ENCODE data around the gene CFAP45. TPM values are rescaled to one million over a fixed set of nuclear protein-coding genes. Genes with fewer than 3 reads are reported as not detected.

The CFAP45 gene
- total RNA-seq, 2 experiments from 2014 or later = 2.1 to 2.2 TPM

DNA sequence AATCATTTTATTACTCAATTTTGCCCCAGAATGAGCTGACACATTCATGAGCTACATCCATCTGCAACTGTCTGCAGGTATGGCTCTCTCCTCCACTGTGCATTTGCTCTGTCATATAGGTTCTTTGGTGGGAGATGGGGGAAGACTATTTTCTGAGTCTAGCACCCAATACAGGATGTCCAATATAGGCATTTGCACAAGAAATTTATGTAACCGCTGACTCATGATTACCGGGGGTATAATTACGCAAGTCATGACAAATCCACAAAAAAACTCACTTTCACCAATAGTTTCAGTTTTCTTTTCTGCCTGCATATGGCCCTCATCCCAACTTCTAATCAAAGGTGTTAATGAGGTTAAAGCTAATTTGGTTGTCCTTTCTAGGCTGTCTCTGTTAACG, 20.0 kb downstream of the CFAP45 start:
- no peak overlapping the region for H3K27ac Mint-ChIP-seq
- no peaks in the 10 kb centered on the region for H3K4me1 Mint-ChIP-seq (ENCODE audit: low read depth)
- DNase-seq = no peak
- H3K9me3 Mint-ChIP-seq = no peaks in the 10 kb centered on the region
- ChIA-PET CTCF (interaction anchor here (4.0 to 4.3 kb wide), 2 partner anchors 11 to 81 kb away, joined by 17 to 32 read pairs; no protein-coding TSS in a partner anchor), POLR2A (no interaction called here)
- no peaks in the 10 kb centered on the region for H3K27me3 Mint-ChIP-seq
- intact Hi-C loops (cut with micrococcal nuclease) = no loop called here
- H3K36me3 Mint-ChIP-seq = no peaks in the 10 kb centered on the region
- no peak overlapping the region for H3K4me3 Mint-ChIP-seq

DNA sequence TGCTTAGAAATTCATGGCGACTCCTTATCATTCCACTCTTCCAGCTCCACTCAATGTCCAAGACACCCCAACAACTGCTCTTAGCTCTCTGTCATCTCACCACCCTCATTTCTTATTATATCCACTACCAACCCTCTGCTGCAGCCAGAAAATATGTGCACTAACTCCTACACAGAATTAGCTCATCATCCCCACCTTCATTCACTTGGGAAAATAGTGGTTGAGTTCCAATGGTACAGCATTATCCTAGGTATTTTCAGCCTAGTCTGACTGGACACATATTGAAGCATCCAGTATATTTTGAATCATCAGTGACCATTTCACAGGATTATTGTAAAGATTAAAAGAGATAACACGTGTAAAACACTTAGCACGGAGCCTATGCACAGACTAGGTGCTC, 20.8 kb downstream of the CFAP45 start:
- CTCF ChIA-PET = interaction anchor here (0.6 to 4.3 kb wide), 6 partner anchors 12 to 199 kb away, joined by 3 to 32 read pairs (median 3); no protein-coding TSS in a partner anchor
- intact Hi-C loops (cut with micrococcal nuclease) = no loop called here
- H3K27ac Mint-ChIP-seq = no peak overlapping the region
- no peak overlapping the region for H3K4me3 Mint-ChIP-seq
- DNase-seq = no peak
- H3K27me3 Mint-ChIP-seq = no peaks in the 10 kb centered on the region
- no peaks in the 10 kb centered on the region for H3K36me3 Mint-ChIP-seq
- no peaks in the 10 kb centered on the region for H3K9me3 Mint-ChIP-seq
- POLR2A ChIA-PET = no interaction called here
- no peaks in the 10 kb centered on the region for H3K4me1 Mint-ChIP-seq (ENCODE audit: low read depth)

DNA sequence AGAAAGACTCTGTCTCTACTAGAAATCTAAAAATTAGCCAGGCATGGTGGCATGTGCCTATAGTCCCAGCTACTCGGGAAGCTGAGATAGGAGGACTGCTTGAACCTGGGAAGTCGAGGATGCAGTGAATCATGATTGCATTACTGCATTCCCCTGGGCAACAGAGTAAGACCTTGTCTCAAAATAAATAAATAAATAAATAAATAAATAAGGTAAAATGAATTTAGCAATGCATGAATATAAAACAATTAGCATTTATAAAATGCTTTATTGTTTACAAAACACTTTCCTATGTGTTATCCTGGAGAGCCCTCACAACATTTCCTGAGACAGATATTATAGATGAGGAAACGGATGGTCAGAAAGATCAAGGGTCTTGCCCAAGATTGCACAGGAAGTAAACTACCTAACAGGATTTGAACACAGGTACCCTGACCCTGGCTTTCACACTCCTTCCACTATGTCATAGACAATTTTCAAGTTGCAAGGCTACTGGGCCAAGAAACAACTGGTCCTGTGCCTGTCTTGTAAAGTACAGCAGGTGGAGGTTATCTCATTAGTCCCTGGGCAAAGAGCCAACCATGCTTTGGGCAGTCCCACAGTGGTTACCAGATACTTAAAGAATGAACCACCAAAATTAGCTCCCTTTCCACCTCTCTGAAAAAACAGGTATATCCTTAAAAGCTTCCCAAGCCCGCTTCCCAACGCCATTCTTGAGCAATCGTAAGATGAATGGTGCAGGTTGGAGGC, 22.1 kb downstream of the CFAP45 start:
- intact Hi-C loops (cut with micrococcal nuclease) = no loop called here
- DNase-seq = no peak
- Mint-ChIP-seq H3K4me3 (no peak overlapping the region), H3K27ac (no peak overlapping the region), H3K27me3 (no peaks in the 10 kb centered on the region), H3K9me3 (no peaks in the 10 kb centered on the region), H3K4me1 (ENCODE audit: low read depth) (no peaks in the 10 kb centered on the region), H3K36me3 (no peaks in the 10 kb centered on the region)
- ChIA-PET POLR2A (no interaction called here), CTCF (interaction anchor here (1.2 to 4.3 kb wide), 3 partner anchors 13 to 79 kb away, joined by 3 to 32 read pairs (median 17); no protein-coding TSS in a partner anchor)

DNA sequence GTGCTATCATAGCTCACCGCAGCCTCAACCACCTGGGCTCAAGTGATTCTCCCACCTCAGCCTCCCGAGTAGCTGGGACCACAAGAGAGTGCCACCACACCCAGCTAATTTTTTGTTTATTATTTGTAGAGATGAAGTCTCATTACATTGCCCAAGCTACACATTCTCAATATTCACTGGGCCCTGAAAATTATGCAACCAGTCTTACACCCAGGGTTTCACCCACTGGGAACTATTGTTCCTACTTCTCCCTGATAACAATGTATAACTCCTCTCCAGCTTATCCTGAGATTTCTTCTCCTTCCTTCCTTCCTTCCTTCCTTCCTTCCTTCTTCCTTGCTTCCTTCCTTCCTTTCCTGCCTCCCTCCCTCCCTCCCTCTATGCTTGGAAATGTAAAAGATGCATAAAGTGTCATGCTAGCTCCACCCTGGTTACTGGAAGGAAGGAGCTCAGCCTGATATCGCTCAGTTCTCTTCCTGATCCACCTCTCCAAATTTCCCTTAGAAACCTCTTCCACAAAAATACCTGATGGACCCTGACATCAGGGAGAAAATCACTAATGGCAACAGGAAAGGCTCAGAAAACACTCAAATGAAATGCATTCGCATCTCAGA, 26.3 kb downstream of the CFAP45 start:
- Mint-ChIP-seq H3K27me3 (no peaks in the 10 kb centered on the region), H3K4me1 (ENCODE audit: low read depth) (peaks cover 4% of the 10 kb centered on the region), H3K27ac (no peak overlapping the region), H3K4me3 (no peak overlapping the region), H3K9me3 (no peaks in the 10 kb centered on the region), H3K36me3 (no peaks in the 10 kb centered on the region)
- ChIA-PET CTCF (interaction anchor here (1.0 to 2.7 kb wide), 2 partner anchors 18 to 19 kb away, joined by 4 to 8 read pairs; no protein-coding TSS in a partner anchor), POLR2A (no interaction called here)
- no peak for DNase-seq
- intact Hi-C loops (cut with micrococcal nuclease) = no loop called here

DNA sequence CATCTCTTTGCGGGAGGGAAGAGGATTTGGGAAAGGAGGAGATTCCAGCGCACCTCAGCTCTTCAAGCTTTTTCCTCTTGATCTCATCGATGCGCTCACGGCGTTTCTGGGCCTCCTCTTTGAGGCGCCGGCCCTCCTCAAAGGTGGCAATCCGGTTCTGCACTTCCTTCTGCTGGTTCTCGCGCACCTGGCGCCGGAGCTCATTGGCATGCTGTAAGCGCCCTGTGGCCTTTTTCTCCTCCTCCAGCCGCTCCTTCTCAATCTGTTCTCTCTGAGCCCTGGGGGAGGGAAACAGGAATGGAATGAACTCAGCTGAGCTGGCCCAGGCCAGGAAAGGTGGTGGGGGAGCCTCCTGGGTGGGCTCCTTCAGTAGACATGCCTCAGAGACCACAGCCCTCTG, 27.1 kb downstream of the CFAP45 start:
- Mint-ChIP-seq H3K4me3 (no peak overlapping the region), H3K9me3 (no peaks in the 10 kb centered on the region), H3K36me3 (no peaks in the 10 kb centered on the region), H3K27me3 (no peaks in the 10 kb centered on the region), H3K4me1 (ENCODE audit: low read depth) (peaks cover 4% of the 10 kb centered on the region), H3K27ac (no peak overlapping the region)
- ChIA-PET CTCF (no interaction called here), POLR2A (no interaction called here)
- intact Hi-C loops (cut with micrococcal nuclease) = no loop called here
- DNase-seq = no peak

DNA sequence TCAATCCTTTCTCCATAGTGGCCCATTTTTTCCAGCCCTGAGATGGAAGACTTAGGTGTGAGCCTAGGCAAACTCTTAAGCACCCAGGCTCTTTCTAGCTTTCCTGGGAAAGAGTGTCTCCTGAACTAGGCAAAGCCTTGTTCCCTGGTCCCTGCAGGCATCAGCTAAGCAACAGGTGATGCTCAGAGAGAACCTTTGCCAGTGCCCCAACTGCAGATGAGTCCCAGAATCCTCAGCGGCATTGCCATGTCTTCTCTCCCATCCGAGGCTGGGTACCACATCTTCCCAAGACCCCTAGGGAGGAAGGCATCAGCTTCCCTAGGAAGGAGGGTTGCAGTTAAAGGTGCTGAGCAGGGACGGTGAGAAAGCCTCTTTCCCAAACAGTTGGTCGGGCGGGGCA, 29.3 kb downstream of the CFAP45 start:
- intact Hi-C loops (cut with micrococcal nuclease) = no loop called here
- Mint-ChIP-seq H3K36me3 (no peaks in the 10 kb centered on the region), H3K9me3 (no peaks in the 10 kb centered on the region), H3K4me1 (ENCODE audit: low read depth) (peaks cover 14% of the 10 kb centered on the region), H3K4me3 (no peak overlapping the region), H3K27me3 (no peaks in the 10 kb centered on the region), H3K27ac (no peak overlapping the region)
- ChIA-PET CTCF (interaction anchor here (1.0 kb wide), 1 partner anchor 20 kb away, joined by 3 read pairs; no protein-coding TSS in a partner anchor), POLR2A (no interaction called here)
- DNase-seq = no peak

DNA sequence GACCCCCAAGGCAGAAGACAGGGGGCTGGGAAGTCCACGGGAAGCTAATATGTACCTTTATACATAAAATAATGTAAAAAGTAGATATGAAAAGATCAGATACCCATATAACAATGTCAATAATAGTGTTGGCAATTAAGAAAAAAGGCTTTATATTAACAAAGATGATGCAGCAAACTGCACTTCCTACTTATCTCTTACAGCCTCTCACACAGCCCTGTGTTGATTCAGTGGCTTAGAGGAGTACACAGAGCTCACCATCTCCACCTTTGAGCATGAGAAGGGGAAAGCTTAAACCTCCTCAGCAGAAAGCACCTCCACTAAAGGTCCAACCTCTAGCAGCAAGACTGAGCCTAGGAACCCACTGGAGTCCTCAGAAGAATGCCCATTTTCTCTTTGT, 30.4 kb downstream of the CFAP45 start:
- Mint-ChIP-seq H3K9me3 (no peaks in the 10 kb centered on the region), H3K4me1 (ENCODE audit: low read depth) (peaks cover 14% of the 10 kb centered on the region), H3K36me3 (no peaks in the 10 kb centered on the region), H3K27me3 (no peaks in the 10 kb centered on the region), H3K27ac (no peak overlapping the region), H3K4me3 (no peak overlapping the region)
- CTCF ChIA-PET = no interaction called here
- DNase-seq = no peak
- intact Hi-C loops (cut with micrococcal nuclease) = no loop called here
- POLR2A ChIA-PET = no interaction called here

DNA sequence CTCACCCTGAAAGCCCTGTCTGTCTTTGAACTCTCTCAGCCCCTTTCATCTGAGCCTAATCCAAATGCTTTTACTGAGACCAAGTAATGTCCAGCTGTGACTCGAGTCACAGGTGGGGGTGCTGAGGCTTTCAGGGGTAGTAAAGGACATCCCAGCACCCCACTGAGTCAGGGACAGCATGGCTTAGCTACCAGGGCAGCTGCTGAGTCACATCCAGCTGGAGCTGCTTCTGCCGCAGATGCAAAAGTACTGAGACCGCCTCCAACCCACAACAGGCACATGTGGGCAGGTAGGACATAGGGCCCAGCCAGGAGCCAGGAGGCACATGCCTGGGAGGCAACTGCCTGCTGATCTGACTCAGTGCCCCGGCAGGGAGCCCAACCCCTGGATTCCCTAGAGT, 30.8 kb downstream of the CFAP45 start:
- H3K27me3 Mint-ChIP-seq = no peaks in the 10 kb centered on the region
- H3K36me3 Mint-ChIP-seq = no peaks in the 10 kb centered on the region
- H3K4me1 Mint-ChIP-seq (ENCODE audit: low read depth) = peaks cover 14% of the 10 kb centered on the region
- no peak overlapping the region for H3K4me3 Mint-ChIP-seq
- H3K27ac Mint-ChIP-seq = no peak overlapping the region
- DNase-seq = peak; percentile 49
- CTCF ChIA-PET = interaction anchor here (1.3 kb wide), 1 partner anchor 22 kb away, joined by 5 read pairs; no protein-coding TSS in a partner anchor
- no peaks in the 10 kb centered on the region for H3K9me3 Mint-ChIP-seq
- intact Hi-C loops (cut with micrococcal nuclease) = no loop called here
- POLR2A ChIA-PET = no interaction called here

DNA sequence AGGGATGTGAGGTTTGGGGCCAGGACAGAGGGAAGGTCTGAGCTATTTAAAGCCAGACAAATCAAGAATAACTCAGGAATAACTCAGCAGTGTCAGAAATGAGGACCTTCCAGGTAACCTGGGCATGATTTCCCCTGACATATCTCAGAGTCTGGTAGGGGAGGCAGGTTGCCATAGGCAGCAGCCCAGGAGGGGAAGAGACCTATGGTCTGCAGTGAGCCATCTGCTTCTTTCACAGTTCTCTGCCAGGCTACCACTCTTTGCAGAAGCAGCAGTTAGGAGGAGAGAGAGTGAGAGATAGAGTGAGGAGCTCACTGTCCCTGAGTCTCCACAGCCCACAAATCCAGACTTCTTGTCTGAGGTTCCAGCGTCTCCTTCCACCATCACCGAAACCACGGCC, 31.2 kb downstream of the CFAP45 start:
- H3K4me3 Mint-ChIP-seq = no peak overlapping the region
- no peak overlapping the region for H3K27ac Mint-ChIP-seq
- intact Hi-C loops (cut with micrococcal nuclease) = no loop called here
- ChIA-PET CTCF (interaction anchor here (1.3 kb wide), 1 partner anchor 22 kb away, joined by 5 read pairs; no protein-coding TSS in a partner anchor), POLR2A (interaction anchor here (0.6 kb wide), 1 partner anchor 94 kb away, joined by 3 read pairs; no protein-coding TSS in a partner anchor)
- H3K4me1 Mint-ChIP-seq (ENCODE audit: low read depth) = peaks cover 14% of the 10 kb centered on the region
- no peaks in the 10 kb centered on the region for H3K27me3 Mint-ChIP-seq
- H3K36me3 Mint-ChIP-seq = no peaks in the 10 kb centered on the region
- DNase-seq = no peak
- H3K9me3 Mint-ChIP-seq = no peaks in the 10 kb centered on the region

DNA sequence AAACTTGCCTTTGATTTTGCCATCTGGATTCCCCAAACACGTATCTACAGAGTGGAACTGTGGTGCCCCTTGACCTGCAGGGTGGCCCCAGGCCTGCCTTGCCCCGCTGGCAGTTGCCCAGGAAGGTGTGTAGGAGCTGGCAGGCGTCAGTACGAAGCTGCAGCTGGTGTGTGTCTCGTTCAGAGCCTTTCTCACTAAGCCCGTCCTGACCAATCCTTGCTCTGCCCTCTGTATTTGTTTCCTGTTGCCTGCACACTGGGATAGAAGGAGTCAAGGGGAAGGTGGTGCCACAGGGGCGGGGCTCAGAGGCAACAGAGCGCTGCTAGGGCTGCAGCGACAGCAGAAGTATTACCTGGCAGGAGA, 32.3 kb downstream of the CFAP45 start:
- DNase-seq = no peak
- Mint-ChIP-seq H3K27ac (no peak overlapping the region), H3K4me1 (ENCODE audit: low read depth) (peaks cover 14% of the 10 kb centered on the region), H3K36me3 (no peaks in the 10 kb centered on the region), H3K27me3 (no peaks in the 10 kb centered on the region), H3K4me3 (no peak overlapping the region), H3K9me3 (no peaks in the 10 kb centered on the region)
- ChIA-PET CTCF (interaction anchor here (1.3 kb wide), 1 partner anchor 23 kb away, joined by 5 read pairs; no protein-coding TSS in a partner anchor), POLR2A (interaction anchor here (1.7 kb wide), 1 partner anchor 58 kb away, joined by 5 read pairs; the partner anchor contains the start of gene TAGLN2)
- intact Hi-C loops (cut with micrococcal nuclease) = no loop called here

DNA sequence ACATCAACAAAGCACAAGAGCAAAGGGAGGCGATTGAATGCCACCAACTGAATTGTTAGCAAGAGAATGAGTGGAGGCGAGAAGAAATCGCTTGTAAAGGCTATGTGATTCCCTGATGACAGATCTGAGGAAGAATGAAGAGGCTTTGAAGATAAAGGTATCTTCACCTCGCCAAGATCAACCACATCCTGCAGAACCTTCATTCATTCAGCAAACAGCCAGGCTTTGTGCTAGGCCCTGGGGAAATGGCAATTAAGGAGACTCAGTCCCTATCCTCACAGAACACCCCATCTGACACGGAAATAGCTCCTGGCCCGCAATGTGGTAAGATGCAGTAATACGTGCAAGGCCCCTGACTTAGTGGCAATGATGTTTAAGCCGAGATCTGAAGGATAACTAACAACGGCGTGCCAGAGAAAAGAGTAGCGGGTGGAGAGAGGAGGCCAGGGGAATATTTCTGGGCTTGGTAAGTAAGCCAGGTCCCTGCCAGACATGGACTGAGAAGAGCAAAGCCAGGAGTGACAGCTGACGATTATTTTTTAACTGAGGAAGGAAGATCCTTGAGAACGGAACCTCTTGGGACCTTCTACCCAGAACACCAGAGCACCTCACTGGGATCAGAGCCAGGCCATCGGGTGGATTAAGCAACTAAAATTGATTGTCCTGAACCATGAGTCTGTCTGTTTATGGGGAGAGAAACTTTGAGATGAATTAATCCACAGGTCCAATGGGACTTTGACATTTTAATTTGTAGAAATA, 32.9 kb downstream of the CFAP45 start:
- no peak overlapping the region for H3K4me3 Mint-ChIP-seq
- no peaks in the 10 kb centered on the region for H3K9me3 Mint-ChIP-seq
- H3K4me1 Mint-ChIP-seq (ENCODE audit: low read depth) = peaks cover 14% of the 10 kb centered on the region
- ChIA-PET POLR2A (interaction anchor here (1.7 kb wide), 1 partner anchor 58 kb away, joined by 5 read pairs; the partner anchor contains the start of gene TAGLN2), CTCF (interaction anchor here (1.8 kb wide), 1 partner anchor 68 kb away, joined by 7 read pairs; no protein-coding TSS in a partner anchor)
- no peaks in the 10 kb centered on the region for H3K27me3 Mint-ChIP-seq
- H3K36me3 Mint-ChIP-seq = no peaks in the 10 kb centered on the region
- no peak overlapping the region for H3K27ac Mint-ChIP-seq
- DNase-seq = no peak
- intact Hi-C loops (cut with micrococcal nuclease) = no loop called here

DNA sequence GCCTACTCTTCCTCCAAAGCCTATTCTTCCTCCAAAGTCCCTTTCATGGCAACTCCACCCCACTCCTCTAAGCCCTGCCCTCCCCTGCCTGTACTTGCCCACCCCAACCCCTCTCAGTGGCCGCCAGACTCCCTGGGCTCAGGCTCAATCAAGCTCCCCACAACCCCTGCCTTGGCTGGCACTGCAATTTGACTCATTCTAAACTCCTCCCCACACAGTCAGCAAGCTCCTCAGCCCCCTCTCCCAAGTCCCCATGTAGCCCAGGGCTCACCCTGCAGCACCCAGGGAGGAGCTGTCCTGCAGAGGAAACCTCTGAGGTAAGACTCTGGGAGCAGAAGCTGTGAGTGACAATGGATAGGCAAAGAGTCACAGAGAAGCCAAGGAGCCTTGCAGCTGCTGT, 33.9 kb downstream of the CFAP45 start:
- intact Hi-C loops (cut with micrococcal nuclease) = no loop called here
- H3K9me3 Mint-ChIP-seq = no peaks in the 10 kb centered on the region
- H3K4me3 Mint-ChIP-seq = no peak overlapping the region
- DNase-seq = no peak
- H3K36me3 Mint-ChIP-seq = no peaks in the 10 kb centered on the region
- ChIA-PET CTCF (interaction anchor here (1.8 kb wide), 1 partner anchor 67 kb away, joined by 7 read pairs; no protein-coding TSS in a partner anchor), POLR2A (interaction anchor here (1.7 kb wide), 1 partner anchor 59 kb away, joined by 5 read pairs; the partner anchor contains the start of gene TAGLN2)
- H3K27ac Mint-ChIP-seq = no peak overlapping the region
- no peaks in the 10 kb centered on the region for H3K27me3 Mint-ChIP-seq
- peaks cover 14% of the 10 kb centered on the region for H3K4me1 Mint-ChIP-seq (ENCODE audit: low read depth)
